ENCODE measurements around the gene GABRR3. TPM values are rescaled to one million over a fixed set of nuclear protein-coding genes. Genes with fewer than 3 reads are reported as not detected.

GABRR3 gene
- total RNA-seq, 2 donors from 2014 or later = not detected

DNA sequence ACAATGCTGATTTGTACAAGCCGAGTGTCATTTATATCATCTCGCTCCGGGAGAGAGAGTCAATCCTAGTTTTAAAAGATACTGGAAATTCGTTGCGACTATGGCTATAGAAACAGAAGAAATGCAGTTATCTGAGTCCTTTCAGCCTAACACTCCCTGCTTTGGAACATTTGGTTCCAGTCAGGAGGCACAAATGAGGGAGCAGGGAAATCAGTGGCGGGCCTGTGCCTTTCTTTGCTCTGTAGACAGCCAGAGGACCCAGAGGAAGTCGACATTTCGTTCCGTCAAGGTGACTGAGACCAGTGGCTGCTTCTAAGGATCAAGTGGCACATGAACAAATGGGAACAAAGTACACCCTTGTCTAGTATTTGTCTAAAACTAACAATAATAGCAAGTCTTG is 62.1 kb downstream of the GABRR3 start:
- Histone ChIP-seq H3K27ac (peak overlapping the region in 1 of 2 donors; percentile 57), H3K4me1 (ENCODE audit: control insufficient read depth in 1 of 2, low read depth in 2 of 2) (peaks cover 5 to 15% of the 10 kb centered on the region in 2 donors), H3K9me3 (no peaks in the 10 kb centered on the region), H3K27me3 (replicated peaks; ENCODE audit: insufficient read depth) (no peaks in the 10 kb centered on the region), H3K36me3 (no peaks in the 10 kb centered on the region), H3K4me3 (peak overlapping the region; percentile 86)
- TF ChIP-seq, protein P1, sequence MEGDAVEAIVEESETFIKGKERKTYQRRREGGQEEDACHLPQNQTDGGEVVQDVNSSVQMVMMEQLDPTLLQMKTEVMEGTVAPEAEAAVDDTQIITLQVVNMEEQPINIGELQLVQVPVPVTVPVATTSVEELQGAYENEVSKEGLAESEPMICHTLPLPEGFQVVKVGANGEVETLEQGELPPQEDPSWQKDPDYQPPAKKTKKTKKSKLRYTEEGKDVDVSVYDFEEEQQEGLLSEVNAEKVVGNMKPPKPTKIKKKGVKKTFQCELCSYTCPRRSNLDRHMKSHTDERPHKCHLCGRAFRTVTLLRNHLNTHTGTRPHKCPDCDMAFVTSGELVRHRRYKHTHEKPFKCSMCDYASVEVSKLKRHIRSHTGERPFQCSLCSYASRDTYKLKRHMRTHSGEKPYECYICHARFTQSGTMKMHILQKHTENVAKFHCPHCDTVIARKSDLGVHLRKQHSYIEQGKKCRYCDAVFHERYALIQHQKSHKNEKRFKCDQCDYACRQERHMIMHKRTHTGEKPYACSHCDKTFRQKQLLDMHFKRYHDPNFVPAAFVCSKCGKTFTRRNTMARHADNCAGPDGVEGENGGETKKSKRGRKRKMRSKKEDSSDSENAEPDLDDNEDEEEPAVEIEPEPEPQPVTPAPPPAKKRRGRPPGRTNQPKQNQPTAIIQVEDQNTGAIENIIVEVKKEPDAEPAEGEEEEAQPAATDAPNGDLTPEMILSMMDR (IDR thresholded peaks at IDR 0.05) = no peak
- no peak for ATAC-seq (ENCODE audit: insufficient number of reproducible peaks, low FRiP score, low read depth)
- no peak for DNase-seq (ENCODE audit: low spot score)

GRCh38 chr3:97971679-97972567 is 63.2 kb downstream of the GABRR3 start, which contains the start of gene RIOX2:
Gene RIOX2, minus strand, starts transcription at chr3:97972431. Its CDS starts 4,838 bp downstream, at chr3:97967593.
- no peaks in the 10 kb centered on the region for H3K27me3 ChIP-seq (replicated peaks; ENCODE audit: insufficient read depth)
- H3K4me1 ChIP-seq (ENCODE audit: control insufficient read depth in 1 of 2, low read depth in 2 of 2) = peaks cover 5 to 15% of the 10 kb centered on the region in 2 donors
- ATAC-seq (ENCODE audit: insufficient number of reproducible peaks, low FRiP score, low read depth) (peak; percentile 75), DNase-seq (ENCODE audit: low spot score) (no peak)
- H3K36me3 ChIP-seq = no peaks in the 10 kb centered on the region
- peak within 1 kb of the TSS; percentile 46 to 57 for H3K27ac ChIP-seq
- peak within 1 kb of the TSS; percentile 86 for H3K4me3 ChIP-seq
- H3K9me3 ChIP-seq = no peaks in the 10 kb centered on the region
- TF ChIP-seq, protein P1 (IDR thresholded peaks at IDR 0.05) = no peak

- TF ChIP-seq, protein P1 (IDR thresholded peaks at IDR 0.05) = no peak
- no peak for DNase-seq (ENCODE audit: low spot score)
- H3K27ac ChIP-seq = peak overlapping the region; percentile 46 to 57
- no peaks in the 10 kb centered on the region for H3K27me3 ChIP-seq (replicated peaks; ENCODE audit: insufficient read depth)
- H3K9me3 ChIP-seq = no peaks in the 10 kb centered on the region
- peaks cover 5 to 15% of the 10 kb centered on the region in 2 donors for H3K4me1 ChIP-seq (ENCODE audit: control insufficient read depth in 1 of 2, low read depth in 2 of 2)
- no peaks in the 10 kb centered on the region for H3K36me3 ChIP-seq
- peak overlapping the region; percentile 86 for H3K4me3 ChIP-seq
- ATAC-seq (ENCODE audit: insufficient number of reproducible peaks, low FRiP score, low read depth) = no peak
Measured at GRCh38 chr3:97970956-97971620, 64.0 kb downstream of the GABRR3 start.

DNA sequence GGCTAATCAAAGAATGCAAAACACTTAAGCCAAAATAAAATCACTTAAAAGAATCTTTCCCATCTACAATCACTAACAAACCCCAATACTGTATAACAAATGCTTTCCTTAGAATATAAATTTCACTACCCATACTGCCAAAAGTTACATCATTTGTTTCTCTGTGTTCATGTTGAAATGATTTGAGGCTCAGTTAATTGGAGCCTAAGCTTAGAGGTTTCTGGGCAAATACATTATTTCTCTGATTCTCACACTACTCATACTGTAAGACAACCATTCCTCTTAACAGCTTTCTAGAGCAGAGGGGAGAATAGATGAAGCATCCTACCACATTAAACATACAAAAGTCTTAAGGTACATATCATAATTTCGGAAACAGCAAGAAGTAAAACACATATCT is 65.0 kb downstream of the GABRR3 start:
- Histone ChIP-seq H3K4me3 (no peak overlapping the region), H3K27me3 (replicated peaks; ENCODE audit: insufficient read depth) (no peaks in the 10 kb centered on the region), H3K9me3 (no peaks in the 10 kb centered on the region), H3K27ac (no peak overlapping the region), H3K4me1 (ENCODE audit: control insufficient read depth in 1 of 2, low read depth in 2 of 2) (peaks cover 5 to 15% of the 10 kb centered on the region in 2 donors), H3K36me3 (no peaks in the 10 kb centered on the region)
- ATAC-seq (ENCODE audit: insufficient number of reproducible peaks, low FRiP score, low read depth) (no peak), DNase-seq (ENCODE audit: low spot score) (no peak)
- TF ChIP-seq, protein P1 (IDR thresholded peaks at IDR 0.05) = no peak

DNA sequence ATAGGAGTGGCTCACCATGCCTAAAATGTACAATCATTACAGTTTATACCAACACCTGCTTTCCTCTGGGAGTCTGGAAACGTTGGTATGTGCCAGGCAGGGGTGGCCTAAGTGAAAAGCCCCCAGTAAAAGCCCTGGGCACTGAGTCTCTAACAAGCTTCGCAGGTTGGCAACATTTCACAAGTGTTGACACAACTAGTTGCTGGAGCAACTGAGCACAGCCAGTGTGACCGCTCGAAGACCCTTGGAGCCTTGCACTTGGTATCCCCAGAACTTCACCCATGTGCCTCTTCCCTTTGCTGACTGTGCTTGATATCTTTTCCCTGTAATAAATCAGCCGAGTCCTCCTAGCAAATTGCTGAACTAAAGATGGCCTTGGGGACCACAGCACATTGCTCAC is 65.6 kb downstream of the GABRR3 start:
- no peak overlapping the region for H3K27ac ChIP-seq
- no peak for DNase-seq (ENCODE audit: low spot score)
- TF ChIP-seq, protein P1 (IDR thresholded peaks at IDR 0.05) = no peak
- no peaks in the 10 kb centered on the region for H3K36me3 ChIP-seq
- no peaks in the 10 kb centered on the region for H3K27me3 ChIP-seq (replicated peaks; ENCODE audit: insufficient read depth)
- no peak for ATAC-seq (ENCODE audit: insufficient number of reproducible peaks, low FRiP score, low read depth)
- H3K4me3 ChIP-seq = no peak overlapping the region
- H3K9me3 ChIP-seq = no peaks in the 10 kb centered on the region
- peaks cover 5 to 15% of the 10 kb centered on the region in 2 donors for H3K4me1 ChIP-seq (ENCODE audit: control insufficient read depth in 1 of 2, low read depth in 2 of 2)

All from thoracic aorta (tissue), 2 donors.